GM20000 (cell line): Measurements from ENCODE around the gene TMIGD3.
A peak's percentile ranks its signal among the peaks of the same experiment; 100 is the strongest.

Experiments used
- DNase-seq: peaks from one replicate; pipeline ENCODE4 v3.0.0; 2012; ENCODE audit warnings: low spot score
- CTCF ChIP-seq: IDR thresholded peaks from 2 replicates; pipeline ENCODE4 v1.5.1; 2012; ENCODE audit warnings: mild to moderate bottlenecking, control low read depth; ENCODE audit errors: extremely low read depth, missing control alignments

TMIGD3 gene

GRCh38 chr1:111484391-111485026 is 18.9 kb downstream of the TMIGD3 start:
- no peak for TF ChIP-seq CTCF
- DNase-seq: no peak

- no peak for TF ChIP-seq CTCF
Measured at GRCh38 chr1:111483876-111484275, 19.6 kb downstream of the TMIGD3 start.

GRCh38 chr1:111483166-111483565 is 20.3 kb downstream of the TMIGD3 start:
- no peak for TF ChIP-seq CTCF
- DNase-seq: no peak

More at GRCh38 chr1:111483876-111484275, 19.6 kb downstream of the TMIGD3 start:
- DNase-seq: no peak

- DNase-seq: peak; percentile 69
- TF ChIP-seq CTCF: peak; percentile 87
Measured at GRCh38 chr1:111481387-111482221, 21.8 kb downstream of the TMIGD3 start.

GRCh38 chr1:111480674-111481073 is 22.8 kb downstream of the TMIGD3 start:
- DNase-seq: no peak
- no peak for TF ChIP-seq CTCF

GRCh38 chr1:111476761-111477309 is 26.6 kb downstream of the TMIGD3 start:
- TF ChIP-seq CTCF: no peak
- peak; percentile 48 for DNase-seq

GRCh38 chr1:111476214-111476613 is 27.2 kb downstream of the TMIGD3 start:
- DNase-seq: no peak
- TF ChIP-seq CTCF: no peak
